AG09309 (cell line): ENCODE data around the gene HOXD8.

Experiments used
- DNase-seq: peaks from one replicate; pipeline ENCODE4 v3.0.0-alpha.2; 2010; ENCODE audit warnings: low read depth
- H3K4me3 ChIP-seq: 2 replicates; pipeline ENCODE4 v1.5.1; 2011; ENCODE audit warnings: mild to moderate bottlenecking, low read depth, low read length, moderate library complexity; ENCODE audit not compliant: control insufficient read depth
- TF ChIP-seq, protein P1 (sequence below): IDR thresholded peaks from 2 replicates; pipeline ENCODE4 v1.5.1; 2011; ENCODE audit warnings: mild to moderate bottlenecking, low read depth, low read length, inconsistent platforms; ENCODE audit not compliant: insufficient read depth, control insufficient read depth; ENCODE audit errors: missing control alignments

Gene HOXD8

DNA sequence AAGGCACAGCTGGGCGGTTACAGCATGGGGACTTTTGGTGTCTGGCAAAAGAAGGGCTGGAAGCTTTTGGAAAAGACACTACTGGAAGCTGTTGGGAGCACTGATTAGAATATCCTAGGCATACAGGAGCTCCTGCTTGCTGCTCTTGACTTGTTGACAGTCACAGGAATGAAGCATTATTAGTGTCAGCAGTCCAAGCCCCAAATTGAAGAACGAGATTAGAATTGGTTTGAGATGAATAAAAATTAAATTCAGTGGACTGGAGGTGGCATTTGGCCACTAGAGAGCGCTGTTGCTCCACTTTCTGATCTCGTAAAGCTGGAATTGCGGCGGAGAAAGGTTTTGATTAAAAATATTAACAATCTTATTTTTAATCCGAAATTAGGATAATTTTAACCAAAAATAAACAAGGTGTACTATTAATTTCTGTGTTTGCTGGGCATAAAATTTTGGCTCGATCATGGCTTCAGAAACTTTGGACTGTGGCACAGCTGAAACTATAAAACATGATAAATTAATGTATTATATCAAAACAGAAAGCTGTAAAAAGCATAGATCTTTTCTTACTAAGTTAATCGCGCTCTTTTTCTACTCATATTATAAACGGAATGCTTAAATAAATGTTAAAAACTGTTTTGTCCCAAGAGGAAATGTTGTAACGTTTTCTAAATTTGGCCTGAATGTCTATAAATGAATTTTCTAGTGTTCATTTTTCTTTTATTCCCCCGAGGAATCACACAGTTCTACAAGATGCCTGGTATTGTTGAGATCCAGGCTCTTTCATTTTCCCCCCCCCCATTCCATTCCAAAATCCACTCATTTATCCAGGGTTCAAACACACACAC is 2.4 kb upstream of the HOXD8 start:
- TF ChIP-seq, protein P1, sequence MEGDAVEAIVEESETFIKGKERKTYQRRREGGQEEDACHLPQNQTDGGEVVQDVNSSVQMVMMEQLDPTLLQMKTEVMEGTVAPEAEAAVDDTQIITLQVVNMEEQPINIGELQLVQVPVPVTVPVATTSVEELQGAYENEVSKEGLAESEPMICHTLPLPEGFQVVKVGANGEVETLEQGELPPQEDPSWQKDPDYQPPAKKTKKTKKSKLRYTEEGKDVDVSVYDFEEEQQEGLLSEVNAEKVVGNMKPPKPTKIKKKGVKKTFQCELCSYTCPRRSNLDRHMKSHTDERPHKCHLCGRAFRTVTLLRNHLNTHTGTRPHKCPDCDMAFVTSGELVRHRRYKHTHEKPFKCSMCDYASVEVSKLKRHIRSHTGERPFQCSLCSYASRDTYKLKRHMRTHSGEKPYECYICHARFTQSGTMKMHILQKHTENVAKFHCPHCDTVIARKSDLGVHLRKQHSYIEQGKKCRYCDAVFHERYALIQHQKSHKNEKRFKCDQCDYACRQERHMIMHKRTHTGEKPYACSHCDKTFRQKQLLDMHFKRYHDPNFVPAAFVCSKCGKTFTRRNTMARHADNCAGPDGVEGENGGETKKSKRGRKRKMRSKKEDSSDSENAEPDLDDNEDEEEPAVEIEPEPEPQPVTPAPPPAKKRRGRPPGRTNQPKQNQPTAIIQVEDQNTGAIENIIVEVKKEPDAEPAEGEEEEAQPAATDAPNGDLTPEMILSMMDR, result peak; percentile 73
- no peak for DNase-seq
- H3K4me3 ChIP-seq, result no peak overlapping the region; the same call in 1 of the 2 replicates

DNA sequence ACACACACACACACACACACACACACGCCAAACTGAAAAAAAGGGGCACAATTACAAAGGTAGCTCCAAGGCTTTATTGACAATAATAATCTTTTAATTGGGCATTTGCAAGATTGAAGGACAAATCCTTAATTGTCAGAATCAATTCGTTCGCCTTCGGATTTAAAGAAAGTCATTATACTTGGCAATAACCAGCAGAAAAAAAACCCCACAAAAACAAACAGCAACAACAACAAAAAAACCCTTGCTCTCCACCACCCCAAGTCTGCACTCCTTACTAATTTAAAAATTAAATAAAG is 1.8 kb upstream of the HOXD8 start:
- DNase-seq, result no peak
- TF ChIP-seq, protein P1, result no peak
- no peak overlapping the region for H3K4me3 ChIP-seq

DNA sequence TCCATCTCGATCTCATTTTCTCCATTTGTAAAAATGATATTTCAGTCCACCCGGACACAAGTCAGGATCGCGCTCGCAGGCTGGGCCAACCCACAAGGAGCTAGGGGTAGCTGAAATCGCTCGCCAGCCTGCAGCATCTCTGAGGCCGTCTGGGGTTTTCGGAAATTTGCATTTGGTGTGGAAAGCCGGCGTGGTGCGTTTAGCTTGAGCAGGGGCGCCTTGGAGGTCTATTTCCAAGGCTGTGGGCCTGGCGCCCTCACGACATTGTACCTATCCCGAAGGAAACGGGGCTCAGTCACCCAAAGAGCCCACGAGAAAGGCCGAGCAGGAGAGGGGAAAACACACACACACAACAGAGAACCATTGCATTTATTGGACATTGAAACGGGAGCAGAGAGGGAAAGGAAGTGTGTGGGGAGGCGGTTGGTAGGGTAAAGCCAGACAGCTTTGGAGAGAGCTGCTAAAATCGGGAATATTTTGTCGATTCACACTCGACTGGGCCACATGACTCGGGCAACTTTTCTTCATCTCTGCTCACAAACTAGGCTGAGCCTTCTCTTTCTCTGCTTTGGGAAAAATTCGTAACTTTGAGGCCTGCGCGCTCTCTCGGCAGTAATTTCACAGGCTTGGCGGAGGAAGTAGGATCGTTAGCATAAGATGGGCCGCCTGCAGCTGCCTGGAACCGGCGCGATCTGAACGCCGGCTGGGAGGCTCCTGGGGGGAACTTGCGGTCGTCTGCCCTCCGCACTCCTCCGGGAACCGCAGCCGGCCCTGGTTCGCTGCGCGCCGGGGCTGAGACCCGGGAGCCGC is 1.1 kb upstream of the HOXD8 start:
- DNase-seq, result no peak
- TF ChIP-seq, protein P1, result no peak
- peak overlapping the region; percentile 58 for H3K4me3 ChIP-seq

DNA sequence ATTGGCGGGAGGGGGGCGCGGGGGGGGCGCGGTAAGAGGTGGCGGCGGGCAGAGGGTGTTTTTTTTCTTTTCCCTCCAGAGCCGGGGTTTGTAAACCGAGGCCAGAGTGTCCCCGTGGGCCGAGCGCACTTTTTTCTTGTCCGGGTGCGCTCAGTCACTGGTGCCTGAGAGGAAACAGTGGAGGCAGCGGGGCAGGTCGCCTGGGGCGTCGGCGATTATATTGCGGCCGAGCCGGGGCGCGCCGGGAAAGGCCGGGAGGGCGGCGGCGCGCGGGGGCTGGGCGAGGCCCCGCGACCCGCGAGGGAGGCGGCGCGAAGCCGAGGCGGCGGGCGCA is 275 bp downstream of the HOXD8 start:
- peak overlapping the region; percentile 58 for H3K4me3 ChIP-seq
- no peak for DNase-seq
- TF ChIP-seq, protein P1, result no peak

DNA sequence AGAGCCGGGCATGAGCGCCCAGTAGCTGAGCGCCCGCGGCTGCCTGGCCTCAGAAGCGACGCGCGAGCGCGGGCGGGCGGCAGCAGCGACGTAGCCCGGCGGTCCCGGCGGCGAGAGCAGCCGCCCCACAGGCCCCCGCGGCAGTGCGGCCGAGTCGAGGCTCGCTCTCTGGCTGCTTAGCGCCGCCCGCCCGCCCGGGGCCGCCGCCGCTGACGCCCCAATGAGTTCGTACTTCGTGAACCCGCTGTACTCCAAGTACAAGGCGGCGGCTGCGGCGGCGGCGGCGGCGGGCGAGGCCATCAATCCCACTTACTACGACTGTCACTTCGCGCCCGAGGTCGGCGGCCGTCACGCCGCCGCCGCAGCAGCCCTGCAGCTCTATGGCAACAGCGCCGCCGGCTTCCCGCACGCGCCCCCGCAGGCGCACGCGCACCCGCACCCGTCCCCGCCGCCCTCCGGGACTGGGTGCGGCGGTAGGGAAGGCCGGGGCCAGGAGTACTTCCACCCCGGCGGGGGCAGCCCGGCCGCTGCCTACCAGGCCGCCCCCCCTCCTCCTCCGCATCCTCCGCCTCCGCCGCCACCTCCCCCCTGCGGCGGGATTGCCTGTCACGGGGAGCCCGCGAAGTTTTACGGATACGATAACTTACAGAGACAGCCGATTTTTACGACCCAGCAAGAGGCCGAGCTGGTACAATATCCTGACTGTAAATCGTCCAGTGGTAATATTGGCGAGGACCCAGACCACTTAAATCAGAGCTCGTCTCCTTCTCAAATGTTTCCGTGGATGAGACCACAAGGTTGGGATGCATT is 847 bp downstream of the HOXD8 start:
- no peak for DNase-seq
- TF ChIP-seq, protein P1, result peak; percentile 8
- peak overlapping the region; percentile 58 for H3K4me3 ChIP-seq

DNA sequence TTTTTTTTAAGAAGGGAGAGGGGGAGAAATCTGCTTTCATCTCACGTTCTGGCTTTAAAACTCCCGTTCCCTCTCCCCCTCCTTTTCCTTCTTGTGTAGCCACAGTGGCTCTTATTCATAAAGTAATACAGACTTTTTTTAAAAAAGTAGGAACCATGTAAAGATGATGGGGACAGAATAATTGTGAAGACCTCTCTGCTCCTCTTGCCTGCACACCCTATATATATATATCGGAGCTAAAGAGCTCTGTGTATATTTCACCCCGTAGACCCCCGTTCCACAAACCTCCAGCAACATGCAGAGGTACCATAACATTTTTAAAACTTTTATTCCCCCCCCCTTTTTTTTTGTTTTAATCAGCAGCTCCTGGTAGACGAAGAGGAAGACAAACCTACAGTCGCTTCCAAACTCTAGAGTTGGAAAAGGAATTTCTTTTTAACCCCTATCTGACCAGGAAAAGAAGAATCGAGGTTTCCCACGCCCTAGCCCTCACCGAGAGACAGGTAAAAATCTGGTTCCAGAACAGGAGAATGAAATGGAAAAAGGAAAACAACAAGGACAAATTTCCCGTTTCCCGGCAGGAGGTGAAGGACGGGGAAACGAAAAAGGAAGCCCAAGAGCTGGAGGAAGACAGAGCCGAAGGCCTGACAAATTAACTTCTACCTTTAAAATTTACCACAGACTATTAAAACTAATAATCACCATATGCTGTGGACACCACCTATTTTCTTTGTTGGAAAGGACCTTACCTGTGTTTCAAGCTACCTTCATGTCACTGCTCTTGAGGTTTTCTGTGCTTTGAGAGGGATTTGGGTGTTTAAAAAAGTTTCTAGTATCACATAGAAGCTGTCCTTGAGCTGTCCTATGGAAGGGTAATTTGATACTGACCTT is 1.7 kb downstream of the HOXD8 start:
- H3K4me3 ChIP-seq, result peak overlapping the region; percentile 58
- TF ChIP-seq, protein P1, result no peak

More for the DNA sequence above, 1.7 kb downstream of the HOXD8 start:
- no peak for DNase-seq
